Measurements from ENCODE around the gene MTERF4.
A peak's percentile ranks its signal among the peaks of the same experiment; 100 is the strongest.

The MTERF4 gene

GRCh38 chr2:241102239-241102803, at the start of gene MTERF4:
Gene MTERF4 (minus strand): TSS chr2:241102287. CDS start chr2:241102273, 14 bp downstream.
- DNase-seq (ENCODE audit: low spot score): peak; percentile 90

- no peak for DNase-seq (ENCODE audit: low spot score)
Observed at GRCh38 chr2:241150660-241151530, 48.8 kb upstream of the MTERF4 start.

- peak; percentile 98 for DNase-seq (ENCODE audit: low spot score)
Observed at GRCh38 chr2:241149925-241150659, 48.0 kb upstream of the MTERF4 start, which contains the start of gene PPP1R7. Gene PPP1R7 (plus strand): TSS chr2:241150467. CDS start chr2:241150496, 29 bp downstream.

GRCh38 chr2:241149675-241149924, 47.5 kb upstream of the MTERF4 start:
- no peak for DNase-seq (ENCODE audit: low spot score)

- peak; percentile 97 for DNase-seq (ENCODE audit: low spot score)
Observed at GRCh38 chr2:241148891-241149674, 47.0 kb upstream of the MTERF4 start, which contains the start of gene PASK. Gene PASK (minus strand): TSS chr2:241149472. CDS start chr2:241143032, 6,440 bp downstream.

- DNase-seq (ENCODE audit: low spot score): no peak
Observed at GRCh38 chr2:241148239-241148638, 46.2 kb upstream of the MTERF4 start.

GRCh38 chr2:241147336-241147735, 45.2 kb upstream of the MTERF4 start:
- no peak for DNase-seq (ENCODE audit: low spot score)

GRCh38 chr2:241146286-241146685, 44.2 kb upstream of the MTERF4 start:
- no peak for DNase-seq (ENCODE audit: low spot score)

- DNase-seq (ENCODE audit: low spot score): no peak
Observed at GRCh38 chr2:241142593-241142992, 40.5 kb upstream of the MTERF4 start.

GRCh38 chr2:241142063-241142462, 40.0 kb upstream of the MTERF4 start:
- DNase-seq (ENCODE audit: low spot score): no peak

GRCh38 chr2:241141214-241141770, 39.2 kb upstream of the MTERF4 start:
- DNase-seq (ENCODE audit: low spot score): no peak

- no peak for DNase-seq (ENCODE audit: low spot score)
Observed at GRCh38 chr2:241140445-241140840, 38.4 kb upstream of the MTERF4 start.

GRCh38 chr2:241139531-241140444, 37.7 kb upstream of the MTERF4 start:
- no peak for DNase-seq (ENCODE audit: low spot score)

- no peak for DNase-seq (ENCODE audit: low spot score)
Observed at GRCh38 chr2:241138471-241138870, 36.4 kb upstream of the MTERF4 start.

GRCh38 chr2:241137276-241138190, 35.4 kb upstream of the MTERF4 start:
- DNase-seq (ENCODE audit: low spot score): no peak

- DNase-seq (ENCODE audit: low spot score): no peak
Observed at GRCh38 chr2:241136661-241137260, 34.7 kb upstream of the MTERF4 start.

GRCh38 chr2:241136191-241136590, 34.1 kb upstream of the MTERF4 start:
- no peak for DNase-seq (ENCODE audit: low spot score)

- DNase-seq (ENCODE audit: low spot score): no peak
Observed at GRCh38 chr2:241135737-241136136, 33.6 kb upstream of the MTERF4 start.

GRCh38 chr2:241134711-241135110, 32.6 kb upstream of the MTERF4 start:
- no peak for DNase-seq (ENCODE audit: low spot score)

Measured in activated CD4-positive, alpha-beta T cell treated with anti-CD3 and anti-CD28 coated beads, Interleukin-2, Interleukin-4, amounts not matched to agents 100 ng/mL and 50 ng/mL, durations not matched to agents 16 hours and 8 hours (primary cell).